Parathyroid adenoma (tissue), 2 donors: Measurements from ENCODE around the gene NOC3L.
"Not testable (repeated sequence)": the region's sequence is repeated elsewhere in the genome, so short reads cannot be mapped to it uniquely, and the experiment has no call there.

Source experiments
- H2AFZ ChIP-seq: fragments of 300-600 bp; sonication (generic); one replicate; pipeline ENCODE4 v1.7.0; 2017; ENCODE audit warnings: antibody characterized with exemption, mild to moderate bottlenecking
- H3K27ac ChIP-seq: fragments of 300-600 bp; sonication (generic); one replicate; pipeline ENCODE4 v1.7.0; 2017
- H3K27me3 ChIP-seq: fragments of 300-600 bp; sonication (generic); one replicate; pipeline ENCODE4 v1.7.0; 2017; ENCODE audit warnings: low read length; ENCODE audit not compliant: control insufficient read depth, insufficient read depth
- H3K36me3 ChIP-seq: fragments of 300-600 bp; sonication (generic); one replicate; pipeline ENCODE4 v1.7.0; 2017; ENCODE audit warnings: low read length; ENCODE audit not compliant: control insufficient read depth, insufficient read depth
- H3K4me1 ChIP-seq: fragments of 300-600 bp; sonication (generic); one replicate; pipeline ENCODE4 v1.7.0; 2017; ENCODE audit warnings: control low read depth
- H3K4me2 ChIP-seq: fragments of 300-600 bp; sonication (generic); one replicate; pipeline ENCODE4 v1.7.0; 2017; ENCODE audit warnings: low read length
- H3K4me3 ChIP-seq: fragments of 300-600 bp; sonication (generic); one replicate; pipeline ENCODE4 v1.7.0; 2017; ENCODE audit warnings: low read depth, low read length
- H3K79me2 ChIP-seq: fragments of 300-600 bp; sonication (generic); one replicate; pipeline ENCODE4 v1.7.0; 2017; ENCODE audit warnings: control low read depth
- H3K9ac ChIP-seq: fragments of 300-600 bp; sonication (generic); one replicate; pipeline ENCODE4 v1.7.0; 2017; ENCODE audit warnings: mild to moderate bottlenecking
- H3K9me3 ChIP-seq: fragments of 300-600 bp; sonication (generic); one replicate; pipeline ENCODE4 v1.7.0; 2017; ENCODE audit warnings: low read length; ENCODE audit not compliant: control insufficient read depth
- CTCF ChIP-seq: fragments of 300-600 bp; sonication (generic); IDR thresholded peaks from one replicate; pipeline ENCODE4 v1.7.0; 2017; ENCODE audit warnings: antibody characterized with exemption, mild to moderate bottlenecking
- donor health status: primary hyperparathyroidism.

Gene NOC3L

GRCh38 chr10:94402204-94402842 is 39.6 kb upstream of the NOC3L start, which contains the start of gene TBC1D12:
Gene TBC1D12 (plus strand): TSS chr10:94402541. CDS start chr10:94402614, 73 bp downstream.
- Histone ChIP-seq H3K4me3 (peak within 1 kb of the TSS; percentile 70), H2AFZ (peak within 1 kb of the TSS; percentile 83), H3K27me3 (no peaks in the 10 kb centered on the region), H3K4me2 (peak within 1 kb of the TSS; percentile 69), H3K79me2 (peaks cover 24% of the 10 kb centered on the region), H3K9ac (peak within 1 kb of the TSS; percentile 46), H3K36me3 (no peaks in the 10 kb centered on the region), H3K27ac (peak within 1 kb of the TSS; percentile 78), H3K9me3 (no peaks in the 10 kb centered on the region), H3K4me1 (no peaks in the 10 kb centered on the region)
- no peak for TF ChIP-seq CTCF

GRCh38 chr10:94398762-94399161 is 36.0 kb upstream of the NOC3L start:
- Histone ChIP-seq H3K79me2 (no peaks in the 10 kb centered on the region), H2AFZ (no peak overlapping the region), H3K36me3 (no peaks in the 10 kb centered on the region), H3K4me2 (no peak overlapping the region), H3K27me3 (no peaks in the 10 kb centered on the region), H3K9me3 (no peaks in the 10 kb centered on the region), H3K9ac (no peak overlapping the region), H3K4me3 (no peak overlapping the region), H3K27ac (no peak overlapping the region), H3K4me1 (no peaks in the 10 kb centered on the region)
- TF ChIP-seq CTCF = no peak

- H3K4me2 ChIP-seq = no peak overlapping the region
- TF ChIP-seq CTCF = no peak
- H3K27ac ChIP-seq = no peak overlapping the region
- H3K4me1 ChIP-seq = no peaks in the 10 kb centered on the region
- H3K9ac ChIP-seq = no peak overlapping the region
- no peak overlapping the region for H2AFZ ChIP-seq
- no peaks in the 10 kb centered on the region for H3K27me3 ChIP-seq
- H3K9me3 ChIP-seq = no peaks in the 10 kb centered on the region
- H3K36me3 ChIP-seq = no peaks in the 10 kb centered on the region
- H3K79me2 ChIP-seq = no peaks in the 10 kb centered on the region
- no peak overlapping the region for H3K4me3 ChIP-seq
Measured at GRCh38 chr10:94397549-94398370, 35.0 kb upstream of the NOC3L start.

- not testable (repeated sequence) for H3K4me1 ChIP-seq, H3K79me2 ChIP-seq, H3K9me3 ChIP-seq, H3K4me3 ChIP-seq, H3K4me2 ChIP-seq, H3K9ac ChIP-seq, H2AFZ ChIP-seq, H3K36me3 ChIP-seq, H3K27ac ChIP-seq, H3K27me3 ChIP-seq
Measured at GRCh38 chr10:94392117-94392516, 29.4 kb upstream of the NOC3L start.

- H3K36me3 ChIP-seq, H3K9ac ChIP-seq, H3K4me3 ChIP-seq, H3K27ac ChIP-seq, H2AFZ ChIP-seq, H3K79me2 ChIP-seq, H3K4me2 ChIP-seq, H3K9me3 ChIP-seq, H3K4me1 ChIP-seq, H3K27me3 ChIP-seq: not testable (repeated sequence)
Measured at GRCh38 chr10:94385733-94386132, 23.0 kb upstream of the NOC3L start.
